ENCODE results near the gene DCD. TPM values are rescaled to one million over a fixed set of nuclear protein-coding genes. Genes with fewer than 3 reads are reported as not detected.

The DCD gene
- total RNA-seq, 2 donors from 2014 or later, result not detected

DNA sequence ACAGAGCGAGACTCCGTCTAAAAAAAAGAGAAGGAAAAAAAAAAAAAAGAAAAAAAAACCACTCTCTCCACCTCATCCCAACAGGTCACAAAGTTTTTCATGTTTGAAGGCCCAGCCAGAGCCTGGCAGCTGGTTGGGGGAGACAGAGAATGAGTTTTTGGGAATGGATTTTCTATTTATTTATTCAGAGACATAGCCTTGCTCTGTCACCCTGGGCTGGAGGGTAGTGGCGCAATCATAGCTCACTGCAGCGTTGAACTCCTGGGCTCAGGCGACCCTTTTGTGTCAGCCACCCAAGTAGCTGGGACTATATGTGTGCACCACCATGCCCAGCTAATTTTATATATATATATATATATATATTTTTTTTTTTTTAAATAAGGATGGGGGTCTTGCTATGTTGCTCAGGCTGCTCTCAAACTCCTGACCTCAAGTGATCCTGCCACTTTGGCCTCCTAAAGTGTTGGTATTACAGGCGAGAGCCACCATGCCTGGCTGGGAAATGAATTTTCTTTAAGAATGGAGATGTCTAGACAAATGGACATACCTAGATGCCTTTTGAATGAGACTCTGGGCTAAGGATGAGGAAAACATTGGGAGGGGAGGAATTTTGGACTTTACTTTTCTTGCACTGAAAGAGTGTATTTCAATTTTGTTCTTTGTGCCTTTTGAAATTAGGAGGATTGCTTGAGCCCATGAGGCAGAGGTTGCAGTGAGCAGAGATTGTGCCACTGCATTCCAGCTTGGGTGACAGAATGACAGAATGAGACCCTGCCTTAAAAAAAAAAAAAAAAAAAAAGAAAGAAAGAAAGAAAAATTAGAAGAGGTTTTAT is 42.8 kb downstream of the DCD start:
- no peaks in the 10 kb centered on the region for H3K9me3 ChIP-seq
- H3K4me3 ChIP-seq, result no peak overlapping the region
- H3K27me3 ChIP-seq, result no peaks in the 10 kb centered on the region
- TF ChIP-seq, protein P1, sequence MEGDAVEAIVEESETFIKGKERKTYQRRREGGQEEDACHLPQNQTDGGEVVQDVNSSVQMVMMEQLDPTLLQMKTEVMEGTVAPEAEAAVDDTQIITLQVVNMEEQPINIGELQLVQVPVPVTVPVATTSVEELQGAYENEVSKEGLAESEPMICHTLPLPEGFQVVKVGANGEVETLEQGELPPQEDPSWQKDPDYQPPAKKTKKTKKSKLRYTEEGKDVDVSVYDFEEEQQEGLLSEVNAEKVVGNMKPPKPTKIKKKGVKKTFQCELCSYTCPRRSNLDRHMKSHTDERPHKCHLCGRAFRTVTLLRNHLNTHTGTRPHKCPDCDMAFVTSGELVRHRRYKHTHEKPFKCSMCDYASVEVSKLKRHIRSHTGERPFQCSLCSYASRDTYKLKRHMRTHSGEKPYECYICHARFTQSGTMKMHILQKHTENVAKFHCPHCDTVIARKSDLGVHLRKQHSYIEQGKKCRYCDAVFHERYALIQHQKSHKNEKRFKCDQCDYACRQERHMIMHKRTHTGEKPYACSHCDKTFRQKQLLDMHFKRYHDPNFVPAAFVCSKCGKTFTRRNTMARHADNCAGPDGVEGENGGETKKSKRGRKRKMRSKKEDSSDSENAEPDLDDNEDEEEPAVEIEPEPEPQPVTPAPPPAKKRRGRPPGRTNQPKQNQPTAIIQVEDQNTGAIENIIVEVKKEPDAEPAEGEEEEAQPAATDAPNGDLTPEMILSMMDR (IDR thresholded peaks at IDR 0.05), result no peak
- H3K4me1 ChIP-seq, result no peaks in the 10 kb centered on the region
- DNase-seq, result no peak
- intact Hi-C loops (cut with DNase I), result no loop called here
- H3K27ac ChIP-seq, result no peak overlapping the region
- H3K9ac ChIP-seq (ENCODE audit: low read depth in 2 of 2, low read length in 2 of 2), result no peak overlapping the region
- H3K36me3 ChIP-seq, result no peaks in the 10 kb centered on the region

DNA sequence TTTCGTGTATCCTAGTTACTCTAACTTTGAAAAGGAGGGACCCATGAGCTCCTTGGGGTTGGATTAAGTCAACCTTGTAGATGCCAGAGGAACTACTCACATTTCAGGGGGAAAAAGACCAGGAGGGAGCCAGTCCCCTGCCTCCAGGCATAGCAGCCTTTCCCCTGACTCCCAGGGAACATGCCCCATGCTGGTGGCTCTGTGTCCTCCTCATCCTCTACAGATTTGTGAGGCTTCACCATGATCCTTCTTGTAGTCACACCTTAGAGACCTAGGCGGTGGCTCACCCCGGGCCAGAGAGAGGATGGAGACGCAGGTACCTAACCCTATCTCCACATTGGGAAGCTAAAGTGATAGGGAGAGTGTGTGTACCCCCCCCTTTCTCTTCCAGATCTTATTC is 43.7 kb downstream of the DCD start:
- Histone ChIP-seq H3K4me3 (no peak overlapping the region), H3K27ac (no peak overlapping the region), H3K9ac (ENCODE audit: low read depth in 2 of 2, low read length in 2 of 2) (no peak overlapping the region), H3K36me3 (no peaks in the 10 kb centered on the region), H3K4me1 (no peaks in the 10 kb centered on the region), H3K9me3 (no peaks in the 10 kb centered on the region), H3K27me3 (no peaks in the 10 kb centered on the region)
- DNase-seq, result no peak
- TF ChIP-seq, protein P1 (IDR thresholded peaks at IDR 0.05), result no peak
- intact Hi-C loops (cut with DNase I), result no loop called here

DNA sequence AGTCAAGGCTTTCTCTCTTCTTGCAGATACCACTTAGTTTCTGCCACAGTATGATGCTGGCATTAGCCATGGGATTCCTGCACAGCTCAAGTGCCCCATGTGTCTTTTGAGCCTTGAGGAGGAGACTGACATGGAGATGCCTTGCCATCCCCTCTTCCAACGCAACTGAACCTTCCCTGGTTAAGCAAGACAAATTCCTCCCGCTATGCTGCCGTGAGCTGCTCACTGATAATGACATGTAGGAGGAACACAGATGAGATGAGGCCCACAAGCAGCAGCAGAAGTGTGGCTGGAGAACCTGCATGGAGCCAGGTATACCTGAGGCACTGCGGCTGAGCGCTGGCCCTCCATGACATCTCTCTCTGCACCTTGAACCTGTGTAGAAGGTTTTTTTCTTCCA is 44.3 kb downstream of the DCD start:
- intact Hi-C loops (cut with DNase I), result no loop called here
- no peaks in the 10 kb centered on the region for H3K4me1 ChIP-seq
- H3K4me3 ChIP-seq, result no peak overlapping the region
- no peak overlapping the region for H3K9ac ChIP-seq (ENCODE audit: low read depth in 2 of 2, low read length in 2 of 2)
- TF ChIP-seq, protein P1 (IDR thresholded peaks at IDR 0.05), result no peak
- no peak for DNase-seq
- no peaks in the 10 kb centered on the region for H3K9me3 ChIP-seq
- no peak overlapping the region for H3K27ac ChIP-seq
- H3K27me3 ChIP-seq, result no peaks in the 10 kb centered on the region
- H3K36me3 ChIP-seq, result no peaks in the 10 kb centered on the region

DNA sequence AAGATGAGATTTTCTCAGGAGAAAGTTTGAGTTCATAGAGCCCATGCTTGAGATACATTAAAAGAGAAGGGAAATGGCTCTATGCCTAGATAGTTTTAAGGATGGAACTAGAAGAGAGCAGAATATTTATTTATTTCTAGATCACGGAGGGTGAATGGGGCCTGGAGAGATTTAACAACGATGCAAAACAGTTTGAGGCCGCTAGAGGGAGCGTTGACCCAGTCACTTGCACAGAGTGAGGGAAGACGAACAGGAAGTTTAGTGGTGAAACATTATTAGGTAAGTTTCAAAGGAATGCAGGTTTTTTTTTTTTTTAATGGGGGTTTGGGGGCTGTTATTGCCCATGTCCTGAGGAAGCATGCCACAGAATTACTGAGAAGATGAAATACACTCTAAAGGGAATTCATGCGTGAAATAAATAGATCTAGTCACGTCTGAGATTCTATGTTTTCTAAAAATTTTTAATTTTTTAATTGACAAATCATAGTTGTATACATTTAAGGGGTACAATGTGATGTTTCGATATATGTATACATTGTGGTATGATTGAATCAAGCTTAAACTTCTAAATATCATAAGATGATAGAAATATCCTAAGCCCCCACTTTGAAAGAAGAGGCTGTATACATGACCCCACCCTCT is 44.9 kb downstream of the DCD start:
- H3K27ac ChIP-seq, result no peak overlapping the region
- no peaks in the 10 kb centered on the region for H3K4me1 ChIP-seq
- H3K4me3 ChIP-seq, result no peak overlapping the region
- no peaks in the 10 kb centered on the region for H3K27me3 ChIP-seq
- intact Hi-C loops (cut with DNase I), result no loop called here
- no peaks in the 10 kb centered on the region for H3K36me3 ChIP-seq
- H3K9me3 ChIP-seq, result no peaks in the 10 kb centered on the region
- H3K9ac ChIP-seq (ENCODE audit: low read depth in 2 of 2, low read length in 2 of 2), result no peak overlapping the region
- peak; percentile 53 for DNase-seq
- TF ChIP-seq, protein P1 (IDR thresholded peaks at IDR 0.05), result peak; percentile 70

DNA sequence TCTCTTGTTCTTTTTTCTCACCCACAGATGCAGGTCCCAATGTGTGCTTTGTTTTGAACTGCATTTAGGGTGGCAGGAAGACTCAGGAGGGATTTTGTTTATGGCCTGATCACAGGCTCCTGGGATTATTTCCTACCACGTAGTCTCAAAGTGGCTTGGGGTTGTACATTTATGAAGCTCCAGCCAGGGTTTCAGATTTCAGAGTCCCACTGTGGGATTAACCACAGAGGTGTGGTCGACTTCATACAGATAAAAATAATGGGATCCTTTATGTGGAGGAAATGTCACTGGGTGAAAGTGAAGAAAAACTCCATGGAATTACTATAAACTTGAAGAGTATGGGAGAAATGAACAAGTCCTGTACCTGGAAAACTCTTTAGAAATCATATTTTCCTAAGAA is 45.5 kb downstream of the DCD start:
- Histone ChIP-seq H3K9me3 (no peaks in the 10 kb centered on the region), H3K9ac (ENCODE audit: low read depth in 2 of 2, low read length in 2 of 2) (no peak overlapping the region), H3K27ac (no peak overlapping the region), H3K27me3 (no peaks in the 10 kb centered on the region), H3K4me3 (no peak overlapping the region), H3K4me1 (no peaks in the 10 kb centered on the region), H3K36me3 (no peaks in the 10 kb centered on the region)
- no peak for DNase-seq
- intact Hi-C loops (cut with DNase I), result no loop called here
- TF ChIP-seq, protein P1 (IDR thresholded peaks at IDR 0.05), result no peak

Data from colonic mucosa (tissue), 4 donors.